HUES6 (cell line): ENCODE data around the gene KAT6B.

Source experiments
- H3K27ac ChIP-seq: 2 replicates; pipeline ENCODE4 v1.7.0; 2013; ENCODE audit warnings: low read depth, mild to moderate bottlenecking, low read length, inconsistent platforms
- H3K27me3 ChIP-seq: 2 replicates; pipeline ENCODE4 v1.6.1; 2013; ENCODE audit warnings: low read length; ENCODE audit not compliant: control insufficient read depth, insufficient read depth
- H3K36me3 ChIP-seq: 2 replicates; pipeline ENCODE4 v1.6.1; 2013; ENCODE audit warnings: low read length; ENCODE audit not compliant: control insufficient read depth, insufficient read depth
- H3K4me1 ChIP-seq: 2 replicates; pipeline ENCODE4 v1.6.1; 2013; ENCODE audit warnings: low read length; ENCODE audit not compliant: control insufficient read depth, insufficient read depth
- H3K4me3 ChIP-seq: 2 replicates; pipeline ENCODE4 v1.5.1; 2013; ENCODE audit warnings: low read depth, low read length
- H3K9ac ChIP-seq: one replicate; pipeline ENCODE4 v1.6.1; 2013; ENCODE audit warnings: mild to moderate bottlenecking, low read length
- H3K9me3 ChIP-seq: 2 replicates; pipeline ENCODE4 v1.6.1; 2013; ENCODE audit warnings: low read depth, low read length; ENCODE audit not compliant: control insufficient read depth, insufficient read depth

The KAT6B gene

GRCh38 chr10:74862625-74863024 is 36.2 kb downstream of the KAT6B start:
- H3K36me3 ChIP-seq = no peaks in the 10 kb centered on the region
- H3K9me3 ChIP-seq = no peaks in the 10 kb centered on the region
- no peak overlapping the region for H3K4me3 ChIP-seq
- H3K4me1 ChIP-seq = peaks cover 25% of the 10 kb centered on the region
- no peak overlapping the region for H3K9ac ChIP-seq
- H3K27me3 ChIP-seq = no peaks in the 10 kb centered on the region
- H3K27ac ChIP-seq = no peak overlapping the region

GRCh38 chr10:74863551-74863950 is 37.2 kb downstream of the KAT6B start:
- H3K27me3 ChIP-seq = no peaks in the 10 kb centered on the region
- H3K9ac ChIP-seq = no peak overlapping the region
- no peak overlapping the region for H3K4me3 ChIP-seq
- no peaks in the 10 kb centered on the region for H3K36me3 ChIP-seq
- no peak overlapping the region for H3K27ac ChIP-seq
- no peaks in the 10 kb centered on the region for H3K9me3 ChIP-seq
- H3K4me1 ChIP-seq = peaks cover 28% of the 10 kb centered on the region

GRCh38 chr10:74867351-74867750 is 41.0 kb downstream of the KAT6B start:
- Histone ChIP-seq H3K4me3 (no peak overlapping the region), H3K9ac (no peak overlapping the region), H3K4me1 (peaks cover 25% of the 10 kb centered on the region), H3K27ac (no peak overlapping the region), H3K9me3 (no peaks in the 10 kb centered on the region), H3K27me3 (no peaks in the 10 kb centered on the region), H3K36me3 (no peaks in the 10 kb centered on the region)

GRCh38 chr10:74868392-74868977 is 42.1 kb downstream of the KAT6B start:
- no peak overlapping the region; the same call in 1 of the 2 replicates for H3K27ac ChIP-seq
- no peaks in the 10 kb centered on the region for H3K27me3 ChIP-seq
- H3K36me3 ChIP-seq = no peaks in the 10 kb centered on the region
- peaks cover 15% of the 10 kb centered on the region for H3K4me1 ChIP-seq
- no peaks in the 10 kb centered on the region for H3K9me3 ChIP-seq
- no peak overlapping the region for H3K9ac ChIP-seq
- no peak overlapping the region for H3K4me3 ChIP-seq

- H3K27ac ChIP-seq = no peak overlapping the region
- no peak overlapping the region for H3K9ac ChIP-seq
- H3K9me3 ChIP-seq = no peaks in the 10 kb centered on the region
- H3K27me3 ChIP-seq = no peaks in the 10 kb centered on the region
- no peaks in the 10 kb centered on the region for H3K36me3 ChIP-seq
- H3K4me1 ChIP-seq = peaks cover 9% of the 10 kb centered on the region
- H3K4me3 ChIP-seq = no peak overlapping the region
These were observed 43.2 kb downstream of the KAT6B start for GRCh38 chr10:74869635-74870034.

- Histone ChIP-seq H3K9ac (no peak overlapping the region), H3K27ac (no peak overlapping the region), H3K27me3 (no peaks in the 10 kb centered on the region), H3K36me3 (no peaks in the 10 kb centered on the region), H3K4me1 (peaks cover 11% of the 10 kb centered on the region), H3K4me3 (no peak overlapping the region), H3K9me3 (no peaks in the 10 kb centered on the region)
These were observed 43.8 kb downstream of the KAT6B start for GRCh38 chr10:74870191-74870590.

GRCh38 chr10:74871595-74872382 is 45.4 kb downstream of the KAT6B start:
- Histone ChIP-seq H3K9ac (no peak overlapping the region), H3K9me3 (no peaks in the 10 kb centered on the region), H3K36me3 (no peaks in the 10 kb centered on the region), H3K27ac (no peak overlapping the region), H3K4me3 (no peak overlapping the region), H3K4me1 (peaks cover 21% of the 10 kb centered on the region), H3K27me3 (no peaks in the 10 kb centered on the region)

- Histone ChIP-seq H3K9me3 (no peaks in the 10 kb centered on the region), H3K4me1 (peaks cover 12% of the 10 kb centered on the region), H3K27me3 (no peaks in the 10 kb centered on the region), H3K36me3 (no peaks in the 10 kb centered on the region), H3K27ac (no peak overlapping the region), H3K4me3 (no peak overlapping the region), H3K9ac (no peak overlapping the region)
These were observed 47.5 kb downstream of the KAT6B start for GRCh38 chr10:74873803-74874454.

GRCh38 chr10:74874649-74875048 is 48.2 kb downstream of the KAT6B start:
- no peaks in the 10 kb centered on the region for H3K36me3 ChIP-seq
- no peaks in the 10 kb centered on the region for H3K9me3 ChIP-seq
- no peak overlapping the region for H3K9ac ChIP-seq
- H3K27ac ChIP-seq = no peak overlapping the region
- H3K27me3 ChIP-seq = no peaks in the 10 kb centered on the region
- peaks cover 12% of the 10 kb centered on the region for H3K4me1 ChIP-seq
- no peak overlapping the region for H3K4me3 ChIP-seq

GRCh38 chr10:74875068-74875467 is 48.7 kb downstream of the KAT6B start:
- H3K27me3 ChIP-seq = no peaks in the 10 kb centered on the region
- H3K36me3 ChIP-seq = no peaks in the 10 kb centered on the region
- H3K4me1 ChIP-seq = peaks cover 12% of the 10 kb centered on the region
- H3K9ac ChIP-seq = no peak overlapping the region
- no peaks in the 10 kb centered on the region for H3K9me3 ChIP-seq
- H3K27ac ChIP-seq = no peak overlapping the region
- no peak overlapping the region for H3K4me3 ChIP-seq

- Histone ChIP-seq H3K36me3 (no peaks in the 10 kb centered on the region), H3K4me1 (peaks cover 12% of the 10 kb centered on the region), H3K9ac (no peak overlapping the region), H3K4me3 (no peak overlapping the region), H3K27ac (no peak overlapping the region), H3K27me3 (no peaks in the 10 kb centered on the region), H3K9me3 (no peaks in the 10 kb centered on the region)
These were observed 49.6 kb downstream of the KAT6B start for GRCh38 chr10:74875966-74876365.
